CD14-positive monocyte (primary cell): Measurements from ENCODE around the gene GPHN. TPM values are rescaled to one million over a fixed set of nuclear protein-coding genes. Genes with fewer than 3 reads are reported as not detected.

Experiments used
- DNase-seq, 3 donors: peaks; one replicate each; pipeline ENCODE4 v3.0.0-alpha.2; 2011 to 2022
- H2AFZ ChIP-seq: 2 replicates; pipeline ENCODE4 v1.6.0; 2012; ENCODE audit warnings: mild to moderate bottlenecking, low read depth, low read length, inconsistent platforms; ENCODE audit not compliant: insufficient read depth, poor library complexity, severe bottlenecking
- H3K27ac ChIP-seq, 2 donors: 1 replicate in 1 of 2; 2 replicates in 1 of 2; pipeline ENCODE4 v1.5.1; 2012 to 2013; ENCODE audit warnings: low read length in 2 of 2, control low read depth in 1 of 2, inconsistent platforms in 1 of 2, low read depth in 1 of 2, mild to moderate bottlenecking in 1 of 2
- H3K27me3 ChIP-seq, 2 donors: one replicate each; pipeline versions ENCODE4 v1.6.0 to v1.6.1; 2011 to 2013; ENCODE audit warnings: low read length in 2 of 2; ENCODE audit not compliant: control insufficient read depth in 2 of 2, insufficient read depth in 2 of 2
- H3K36me3 ChIP-seq, 2 donors: replicated peaks in 1 of 2; 1 replicate in 1 of 2; 2 replicates in 1 of 2; pipeline versions ENCODE4 v1.5.1 to v1.6.1; 2012 to 2013; ENCODE audit warnings: low read length in 2 of 2, control low read depth in 1 of 2, inconsistent platforms in 1 of 2, mild to moderate bottlenecking in 1 of 2; ENCODE audit not compliant: insufficient read depth in 2 of 2, control insufficient read depth in 1 of 2
- H3K4me1 ChIP-seq, 2 donors: 1 replicate in 1 of 2; 2 replicates in 1 of 2; pipeline versions ENCODE4 v1.5.1 to v1.6.1; 2012 to 2013; ENCODE audit warnings: low read length in 2 of 2, control low read depth in 1 of 2, inconsistent platforms in 1 of 2, mild to moderate bottlenecking in 1 of 2, moderate library complexity in 1 of 2; ENCODE audit not compliant: insufficient read depth in 2 of 2, control insufficient read depth in 1 of 2
- H3K4me2 ChIP-seq: replicated peaks from 2 replicates; pipeline ENCODE3; 2012; ENCODE audit warnings: low read length, moderate library complexity, mild to moderate bottlenecking; ENCODE audit not compliant: poor library complexity, severe bottlenecking; ENCODE audit errors: extremely low read depth
- H3K4me3 ChIP-seq, 3 experiments: fragments of 200-600 bp in 1 of 3; sonication (generic) in 1 of 3; replicated peaks in 1 of 3; 1 replicate in 2 of 3; 2 replicates in 1 of 3; pipeline ENCODE4 v1.5.1; 2011 to 2013; ENCODE audit warnings: low read length in 3 of 3, mild to moderate bottlenecking in 3 of 3, control low read depth in 2 of 3, low read depth in 2 of 3, inconsistent platforms in 1 of 3, moderate library complexity in 1 of 3
- H3K79me2 ChIP-seq: 2 replicates; pipeline ENCODE4 v1.6.0; 2012; ENCODE audit warnings: mild to moderate bottlenecking, control low read depth, inconsistent platforms, low read length, moderate library complexity; ENCODE audit not compliant: insufficient read depth
- H3K9ac ChIP-seq: 2 replicates; pipeline ENCODE4 v1.6.0; 2017; ENCODE audit warnings: low read length, mild to moderate bottlenecking; ENCODE audit not compliant: insufficient read depth, poor library complexity, severe bottlenecking
- H3K9me3 ChIP-seq, 2 donors: replicated peaks in 1 of 2; 1 replicate in 1 of 2; 2 replicates in 1 of 2; pipeline versions ENCODE4 v1.5.1 to v1.6.1; 2012 to 2013; ENCODE audit warnings: low read length in 2 of 2, control low read depth in 1 of 2; ENCODE audit not compliant: control insufficient read depth in 1 of 2, insufficient read depth in 1 of 2
- H4K20me1 ChIP-seq: 2 replicates; pipeline ENCODE4 v1.6.0; 2012; ENCODE audit warnings: mild to moderate bottlenecking, low read length, control low read depth, moderate library complexity; ENCODE audit not compliant: insufficient read depth
- H3K27ac Mint-ChIP-seq, 7 donors: one replicate each; pipeline ENCODE4 v1.8.0; 2020; ENCODE audit warnings: mild to moderate bottlenecking in 7 of 7, mixed read lengths in 7 of 7, moderate library complexity in 6 of 7, inconsistent platforms in 2 of 7
- H3K27me3 Mint-ChIP-seq, 3 donors: one replicate each; pipeline ENCODE4 v1.8.0; 2021 to 2022; ENCODE audit warnings: low read depth in 3 of 3, mild to moderate bottlenecking in 3 of 3, mixed read lengths in 3 of 3, moderate library complexity in 3 of 3, inconsistent platforms in 1 of 3
- H3K36me3 Mint-ChIP-seq, 2 donors: one replicate each; pipeline ENCODE4 v1.8.0; 2020; ENCODE audit warnings: mixed read lengths in 2 of 2, inconsistent platforms in 1 of 2, mild to moderate bottlenecking in 1 of 2
- H3K4me1 Mint-ChIP-seq: one replicate; pipeline ENCODE4 v1.8.0; 2020; ENCODE audit warnings: mild to moderate bottlenecking, mixed read lengths
- H3K4me3 Mint-ChIP-seq, 2 donors: one replicate each; pipeline ENCODE4 v1.8.0; 2020; ENCODE audit warnings: mild to moderate bottlenecking in 2 of 2, mixed read lengths in 2 of 2, moderate library complexity in 1 of 2
- H3K9me3 Mint-ChIP-seq, 7 donors: one replicate each; pipeline ENCODE4 v1.8.0; 2020 to 2022; ENCODE audit warnings: mixed read lengths in 7 of 7, mild to moderate bottlenecking in 6 of 7, moderate library complexity in 6 of 7, inconsistent platforms in 2 of 7
- WGBS: methylation state at CpG from one replicate; pipeline ENCODE4 v1.1.5; 2013; ENCODE audit warnings: missing lambda C conversion rate; ENCODE audit not compliant: insufficient coverage; 5-methylcytosine and 5-hydroxymethylcytosine counted together
- intact Hi-C, 2 donors: fragments of 100-400 bp; cut with micrococcal nuclease; formaldehyde crosslinking; loops; one replicate each; pipeline versions ENCODE4 v1.15.0 to v1.15.1; 2023
- polyA plus RNA-seq, 3 donors: library from polyadenylated mRNA; depleted of rRNA in 1 of 3; unstranded in 2 of 3; stranded (reverse) in 1 of 3; fragments of 300-500 nt in 2 of 3; fragments of >200 nt in 1 of 3; fragmentation: Illumina TruSeq in 2 of 3; gene quantifications; 1 replicate in 2 of 3; 2 replicates in 1 of 3; pipeline ENCODE4 v1.2.3, GENCODE V29; 2012 to 2021
- TF ChIP-seq, protein P1 (sequence below): fragments of 200-600 bp; IDR thresholded peaks from one replicate; pipeline ENCODE4 v1.8.0; 2022; ENCODE audit warnings: antibody characterized with exemption, mild to moderate bottlenecking

GPHN gene
- polyA plus RNA-seq, 3 donors: 1.9 to 3.1 (median 3.0) TPM

DNA sequence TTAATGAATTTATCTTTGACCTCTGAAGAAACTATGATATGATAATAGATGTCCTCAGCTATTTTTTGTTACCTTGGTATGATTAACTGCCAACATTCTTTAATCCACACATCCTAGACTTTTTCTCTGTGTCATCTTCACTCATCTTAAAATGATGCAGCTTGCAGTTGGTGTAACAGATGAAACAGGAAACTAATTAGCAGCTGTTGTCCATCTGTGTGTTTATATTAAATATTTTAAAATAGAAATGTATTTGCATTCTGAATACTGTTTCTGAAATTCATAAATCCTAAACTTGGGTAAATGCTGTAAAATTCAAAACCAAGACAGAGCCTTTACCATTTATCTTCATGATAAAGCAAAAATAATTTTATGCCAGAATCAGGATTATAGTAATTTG, 625.2 kb downstream of the GPHN start:
- H3K4me1 Mint-ChIP-seq: no peaks in the 10 kb centered on the region
- H3K4me2 ChIP-seq: no peak overlapping the region
- H3K36me3 Mint-ChIP-seq: peaks cover 2 to 6% of the 10 kb centered on the region in 2 donors
- no peaks in the 10 kb centered on the region for H3K36me3 ChIP-seq
- no peaks in the 10 kb centered on the region for H3K79me2 ChIP-seq
- intact Hi-C loops: no loop called here
- peaks cover 0 to 4% (median 0%) of the 10 kb centered on the region in 3 donors for H3K27me3 Mint-ChIP-seq
- H2AFZ ChIP-seq: no peak overlapping the region
- no peak overlapping the region for H3K27ac ChIP-seq
- no peak for DNase-seq
- H3K27me3 ChIP-seq: no peaks in the 10 kb centered on the region
- H3K4me3 Mint-ChIP-seq: no peak overlapping the region
- no peaks in the 10 kb centered on the region for H3K9me3 ChIP-seq
- TF ChIP-seq, protein P1, sequence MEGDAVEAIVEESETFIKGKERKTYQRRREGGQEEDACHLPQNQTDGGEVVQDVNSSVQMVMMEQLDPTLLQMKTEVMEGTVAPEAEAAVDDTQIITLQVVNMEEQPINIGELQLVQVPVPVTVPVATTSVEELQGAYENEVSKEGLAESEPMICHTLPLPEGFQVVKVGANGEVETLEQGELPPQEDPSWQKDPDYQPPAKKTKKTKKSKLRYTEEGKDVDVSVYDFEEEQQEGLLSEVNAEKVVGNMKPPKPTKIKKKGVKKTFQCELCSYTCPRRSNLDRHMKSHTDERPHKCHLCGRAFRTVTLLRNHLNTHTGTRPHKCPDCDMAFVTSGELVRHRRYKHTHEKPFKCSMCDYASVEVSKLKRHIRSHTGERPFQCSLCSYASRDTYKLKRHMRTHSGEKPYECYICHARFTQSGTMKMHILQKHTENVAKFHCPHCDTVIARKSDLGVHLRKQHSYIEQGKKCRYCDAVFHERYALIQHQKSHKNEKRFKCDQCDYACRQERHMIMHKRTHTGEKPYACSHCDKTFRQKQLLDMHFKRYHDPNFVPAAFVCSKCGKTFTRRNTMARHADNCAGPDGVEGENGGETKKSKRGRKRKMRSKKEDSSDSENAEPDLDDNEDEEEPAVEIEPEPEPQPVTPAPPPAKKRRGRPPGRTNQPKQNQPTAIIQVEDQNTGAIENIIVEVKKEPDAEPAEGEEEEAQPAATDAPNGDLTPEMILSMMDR: no peak
- no peak overlapping the region for H3K27ac Mint-ChIP-seq
- H3K4me3 ChIP-seq: no peak overlapping the region
- no peaks in the 10 kb centered on the region for H4K20me1 ChIP-seq
- no peak overlapping the region for H3K9ac ChIP-seq
- H3K9me3 Mint-ChIP-seq: no peaks in the 10 kb centered on the region
- no peaks in the 10 kb centered on the region for H3K4me1 ChIP-seq

DNA sequence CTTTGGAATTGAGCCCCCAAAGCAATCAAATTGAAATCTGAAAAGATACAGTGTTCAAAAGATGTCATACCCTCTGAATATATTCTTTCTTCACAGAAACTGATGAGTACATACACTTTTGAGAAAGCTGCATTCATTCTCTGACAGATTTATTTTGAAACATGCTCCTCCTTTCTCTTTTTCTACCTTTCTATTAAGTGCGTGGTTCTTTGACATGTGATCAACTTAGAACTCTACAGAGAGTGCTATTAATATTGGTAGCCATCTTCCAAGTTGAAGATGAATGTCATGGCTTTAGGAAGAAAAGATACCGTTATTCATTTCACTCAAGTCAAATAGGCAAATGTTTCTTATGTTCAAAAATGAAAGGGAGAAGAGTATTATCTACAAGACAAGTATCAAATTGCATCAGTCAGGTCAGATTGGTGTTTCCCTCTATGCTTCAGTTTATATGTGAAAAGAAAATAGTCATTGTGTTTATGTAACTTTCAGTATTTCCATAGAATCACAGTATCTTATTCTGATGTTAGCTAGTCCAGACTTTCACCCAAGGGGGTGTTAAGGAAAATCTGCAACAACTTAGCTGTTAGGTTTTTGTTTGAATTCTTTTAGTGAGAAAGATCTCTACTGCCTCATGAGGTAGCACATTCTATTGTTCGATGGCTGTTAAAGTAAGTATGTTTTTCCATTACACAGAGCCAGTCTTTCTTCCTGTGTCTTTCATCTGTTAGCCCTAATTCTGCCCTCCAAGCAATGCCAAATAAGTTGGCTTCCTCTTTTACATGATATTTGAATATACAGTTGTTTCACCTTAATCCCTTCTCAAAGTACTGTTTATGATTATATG, 625.9 kb downstream of the GPHN start:
- H4K20me1 ChIP-seq: no peaks in the 10 kb centered on the region
- H3K36me3 ChIP-seq: no peaks in the 10 kb centered on the region
- H3K27me3 ChIP-seq: no peaks in the 10 kb centered on the region
- peaks cover 0 to 4% (median 0%) of the 10 kb centered on the region in 3 donors for H3K27me3 Mint-ChIP-seq
- no peak overlapping the region for H3K4me3 Mint-ChIP-seq
- no peak for DNase-seq
- TF ChIP-seq, protein P1: no peak
- no peak overlapping the region for H3K4me3 ChIP-seq
- no peaks in the 10 kb centered on the region for H3K4me1 Mint-ChIP-seq
- H3K4me1 ChIP-seq: no peaks in the 10 kb centered on the region
- no peaks in the 10 kb centered on the region for H3K9me3 ChIP-seq
- H3K27ac ChIP-seq: no peak overlapping the region
- no peak overlapping the region for H3K4me2 ChIP-seq
- no peaks in the 10 kb centered on the region for H3K79me2 ChIP-seq
- intact Hi-C loops: no loop called here
- H3K9me3 Mint-ChIP-seq: no peaks in the 10 kb centered on the region
- no peak overlapping the region for H3K9ac ChIP-seq
- WGBS: no CpG with 5 or more reads among the region's 3 CpGs
- no peak overlapping the region for H3K27ac Mint-ChIP-seq
- no peak overlapping the region for H2AFZ ChIP-seq
- H3K36me3 Mint-ChIP-seq: peaks cover 2 to 6% of the 10 kb centered on the region in 2 donors
